VCaP (cell line): ENCODE data around the gene RABL6.
"Not testable (repeated sequence)": the region's sequence is repeated elsewhere in the genome, so short reads cannot be mapped to it uniquely, and the experiment has no call there.

Source experiments
- H3K27ac ChIP-seq: fragments of 450-650 bp; 2 replicates; pipeline ENCODE4 v1.5.1; 2017
- TF ChIP-seq, protein P1 (sequence below): fragments of 450-650 bp; conservative IDR thresholded peaks from 2 replicates; pipeline ENCODE4 v1.5.1; 2017; ENCODE audit warnings: mild to moderate bottlenecking, moderate library complexity

The RABL6 gene

DNA sequence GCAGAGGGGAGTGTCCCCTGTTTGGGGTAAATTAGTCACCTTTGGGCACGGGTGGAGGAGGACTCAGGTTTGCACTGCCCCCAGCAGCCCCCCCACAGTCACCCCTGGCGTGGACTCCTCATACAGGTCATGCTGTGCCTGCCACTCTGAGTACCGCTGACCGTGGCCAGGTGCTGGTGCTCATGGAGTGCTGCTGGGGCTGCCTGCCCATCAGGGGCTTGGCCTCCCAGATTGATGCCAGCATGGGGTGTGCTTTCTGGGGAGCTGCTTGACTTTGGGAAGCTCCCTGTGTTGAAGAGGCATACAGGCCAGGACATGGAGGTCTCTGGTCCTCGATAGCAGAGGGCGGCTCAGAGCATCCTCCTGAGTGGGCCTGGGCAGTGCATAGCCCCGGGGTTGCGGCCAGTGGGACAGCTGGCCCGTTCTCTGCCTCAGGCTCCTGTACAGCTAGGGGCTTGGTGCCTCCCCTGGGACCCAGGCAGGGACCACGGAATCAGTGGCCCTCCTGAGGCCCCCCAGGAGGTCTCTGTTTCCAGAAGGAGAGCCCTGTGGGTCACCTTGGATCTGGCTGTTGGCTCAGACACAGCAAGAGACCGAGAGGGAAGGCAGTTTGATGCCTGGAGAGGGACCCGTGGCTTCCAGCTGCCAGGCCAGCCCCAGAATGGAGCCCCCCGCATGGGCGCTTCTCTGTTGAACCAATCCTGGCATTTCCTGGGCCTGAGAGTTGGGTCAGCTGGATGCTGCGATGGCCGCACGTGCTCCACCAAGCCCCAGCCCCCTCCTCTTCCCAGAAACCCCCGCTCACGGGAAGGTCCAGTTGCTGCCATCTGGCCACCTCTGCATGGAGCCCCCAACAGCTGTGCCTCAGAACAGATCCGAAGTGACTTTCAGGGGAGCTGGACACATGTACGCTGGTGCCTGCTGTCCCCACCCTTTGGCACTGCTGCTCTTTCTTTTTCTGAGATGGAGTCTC is 28.5 kb downstream of the RABL6 start:
- 0 out of 2 replicates have a peak overlapping the region, but pooled peaks have one; percentile 7 for H3K27ac ChIP-seq
- TF ChIP-seq, protein P1, sequence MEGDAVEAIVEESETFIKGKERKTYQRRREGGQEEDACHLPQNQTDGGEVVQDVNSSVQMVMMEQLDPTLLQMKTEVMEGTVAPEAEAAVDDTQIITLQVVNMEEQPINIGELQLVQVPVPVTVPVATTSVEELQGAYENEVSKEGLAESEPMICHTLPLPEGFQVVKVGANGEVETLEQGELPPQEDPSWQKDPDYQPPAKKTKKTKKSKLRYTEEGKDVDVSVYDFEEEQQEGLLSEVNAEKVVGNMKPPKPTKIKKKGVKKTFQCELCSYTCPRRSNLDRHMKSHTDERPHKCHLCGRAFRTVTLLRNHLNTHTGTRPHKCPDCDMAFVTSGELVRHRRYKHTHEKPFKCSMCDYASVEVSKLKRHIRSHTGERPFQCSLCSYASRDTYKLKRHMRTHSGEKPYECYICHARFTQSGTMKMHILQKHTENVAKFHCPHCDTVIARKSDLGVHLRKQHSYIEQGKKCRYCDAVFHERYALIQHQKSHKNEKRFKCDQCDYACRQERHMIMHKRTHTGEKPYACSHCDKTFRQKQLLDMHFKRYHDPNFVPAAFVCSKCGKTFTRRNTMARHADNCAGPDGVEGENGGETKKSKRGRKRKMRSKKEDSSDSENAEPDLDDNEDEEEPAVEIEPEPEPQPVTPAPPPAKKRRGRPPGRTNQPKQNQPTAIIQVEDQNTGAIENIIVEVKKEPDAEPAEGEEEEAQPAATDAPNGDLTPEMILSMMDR: no peak

DNA sequence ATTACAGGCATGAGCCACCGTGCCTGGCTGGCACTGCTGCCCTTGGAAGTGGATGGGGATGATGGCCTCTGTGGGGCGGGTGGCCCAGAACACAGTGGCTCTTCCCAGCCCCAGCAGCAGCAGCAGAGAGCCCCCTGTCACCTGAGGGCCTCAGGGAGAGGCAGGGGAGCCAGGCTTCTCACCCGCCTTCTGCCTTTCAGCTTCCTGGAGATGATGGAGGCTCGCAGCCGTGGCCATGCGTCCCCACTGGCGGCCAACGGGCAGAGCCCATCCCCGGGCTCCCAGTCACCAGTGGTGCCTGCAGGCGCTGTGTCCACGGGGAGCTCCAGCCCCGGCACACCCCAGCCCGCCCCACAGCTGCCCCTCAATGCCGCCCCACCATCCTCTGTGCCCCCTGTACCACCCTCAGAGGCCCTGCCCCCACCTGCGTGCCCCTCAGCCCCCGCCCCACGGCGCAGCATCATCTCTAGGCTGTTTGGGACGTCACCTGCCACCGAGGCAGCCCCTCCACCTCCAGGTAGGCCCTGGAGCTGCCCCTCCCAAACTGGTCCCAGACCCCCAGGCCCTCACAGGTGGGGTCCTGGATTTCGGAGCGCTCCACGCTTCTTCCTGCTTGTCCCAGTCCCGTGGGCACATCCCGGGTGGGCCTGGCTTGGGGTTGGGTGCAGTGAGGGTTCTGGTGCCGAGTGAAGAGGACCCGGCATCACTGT is 29.6 kb downstream of the RABL6 start:
- TF ChIP-seq, protein P1: no peak
- H3K27ac ChIP-seq: no peak overlapping the region

DNA sequence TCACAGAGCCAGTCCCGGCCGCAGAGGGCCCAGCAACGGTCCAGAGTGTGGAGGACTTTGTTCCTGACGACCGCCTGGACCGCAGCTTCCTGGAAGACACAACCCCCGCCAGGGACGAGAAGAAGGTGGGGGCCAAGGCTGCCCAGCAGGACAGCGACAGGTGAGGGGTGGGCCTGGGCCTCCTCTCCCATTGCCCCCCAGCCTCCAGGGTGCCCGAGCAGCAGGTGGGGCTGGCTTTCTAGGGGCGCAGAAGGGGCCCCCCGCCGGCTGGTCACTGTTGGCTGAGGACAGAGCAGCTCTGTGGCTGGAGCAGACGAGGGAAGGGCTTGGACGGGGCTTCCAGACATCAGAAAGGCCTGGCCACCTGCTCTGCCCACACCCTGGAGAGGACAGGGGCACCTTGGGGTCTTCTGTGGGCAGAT is 30.1 kb downstream of the RABL6 start:
- not testable (repeated sequence) for H3K27ac ChIP-seq

DNA sequence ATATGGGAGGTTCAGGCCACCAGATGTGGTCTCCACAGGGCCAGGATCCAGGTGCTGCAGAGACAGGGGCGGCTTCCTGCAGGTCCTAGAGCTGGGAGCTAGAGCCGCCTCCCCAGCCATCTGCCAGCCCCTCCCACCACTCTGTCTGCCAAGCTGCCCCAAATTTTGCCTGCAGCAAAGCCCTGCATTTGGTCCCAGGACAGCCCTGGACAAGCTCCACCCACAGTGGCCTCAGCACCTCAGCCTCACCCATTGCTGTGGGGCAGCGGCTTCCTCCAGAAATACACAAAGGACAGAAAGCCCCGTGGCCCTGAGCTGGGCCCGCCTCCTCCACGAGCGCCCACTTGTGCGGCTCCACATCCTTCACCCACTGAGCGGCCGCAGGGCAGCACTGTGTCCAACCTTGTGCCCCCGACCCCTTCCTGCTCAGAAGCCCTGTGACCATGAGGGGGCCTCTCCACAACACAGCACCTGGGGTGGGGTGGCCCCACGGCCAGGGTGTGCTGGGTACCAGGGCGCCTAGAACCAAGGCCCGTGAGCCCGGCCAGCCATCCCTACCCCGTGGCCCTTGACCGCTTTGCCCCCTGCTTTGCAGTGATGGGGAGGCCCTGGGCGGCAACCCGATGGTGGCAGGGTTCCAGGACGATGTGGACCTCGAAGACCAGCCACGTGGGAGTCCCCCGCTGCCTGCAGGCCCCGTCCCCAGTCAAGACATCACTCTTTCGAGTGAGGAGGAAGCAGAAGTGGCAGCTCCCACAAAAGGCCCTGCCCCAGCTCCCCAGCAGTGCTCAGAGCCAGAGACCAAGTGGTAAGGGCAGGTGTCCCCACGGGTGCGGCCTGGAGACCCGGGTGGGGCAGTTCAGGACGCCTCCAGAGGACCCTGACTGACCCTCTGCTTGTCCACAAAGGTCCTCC is 30.8 kb downstream of the RABL6 start:
- TF ChIP-seq, protein P1: no peak
- H3K27ac ChIP-seq: peak overlapping the region; percentile 66

DNA sequence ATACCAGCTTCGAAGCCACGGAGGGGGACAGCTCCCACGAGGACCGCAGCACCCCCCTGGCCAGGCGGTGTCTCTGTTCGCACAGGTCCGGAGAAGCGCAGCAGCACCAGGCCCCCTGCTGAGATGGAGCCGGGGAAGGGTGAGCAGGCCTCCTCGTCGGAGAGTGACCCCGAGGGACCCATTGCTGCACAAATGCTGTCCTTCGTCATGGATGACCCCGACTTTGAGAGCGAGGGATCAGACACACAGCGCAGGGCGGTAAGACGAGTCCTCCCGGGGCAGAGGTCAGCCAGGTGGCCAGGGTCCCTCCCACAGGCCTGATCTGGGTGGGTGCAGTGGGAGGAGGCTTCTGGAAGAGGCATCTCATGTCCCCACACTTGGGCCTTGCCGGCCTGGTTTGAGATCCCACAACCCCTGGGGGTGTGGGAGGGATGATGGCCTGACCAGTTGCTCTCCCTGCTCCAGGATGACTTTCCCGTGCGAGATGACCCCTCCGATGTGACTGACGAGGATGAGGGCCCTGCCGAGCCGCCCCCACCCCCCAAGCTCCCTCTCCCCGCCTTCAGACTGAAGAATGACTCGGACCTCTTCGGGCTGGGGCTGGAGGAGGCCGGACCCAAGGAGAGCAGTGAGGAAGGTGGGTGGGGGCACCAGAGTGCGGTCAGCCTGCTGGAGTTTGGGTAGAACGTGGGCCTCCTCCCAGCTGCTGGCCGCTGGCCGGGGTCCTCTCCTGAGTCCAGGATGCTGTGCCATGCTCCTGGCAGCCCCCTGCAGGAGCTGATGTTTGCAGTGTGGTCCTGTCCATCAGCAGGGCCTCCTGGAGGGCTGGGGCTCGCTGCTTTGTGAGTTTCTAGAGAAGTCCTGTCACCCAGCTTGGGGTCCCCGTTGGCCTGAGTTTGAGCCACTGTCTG is 31.7 kb downstream of the RABL6 start:
- TF ChIP-seq, protein P1: no peak
- H3K27ac ChIP-seq: peak overlapping the region; percentile 66

DNA sequence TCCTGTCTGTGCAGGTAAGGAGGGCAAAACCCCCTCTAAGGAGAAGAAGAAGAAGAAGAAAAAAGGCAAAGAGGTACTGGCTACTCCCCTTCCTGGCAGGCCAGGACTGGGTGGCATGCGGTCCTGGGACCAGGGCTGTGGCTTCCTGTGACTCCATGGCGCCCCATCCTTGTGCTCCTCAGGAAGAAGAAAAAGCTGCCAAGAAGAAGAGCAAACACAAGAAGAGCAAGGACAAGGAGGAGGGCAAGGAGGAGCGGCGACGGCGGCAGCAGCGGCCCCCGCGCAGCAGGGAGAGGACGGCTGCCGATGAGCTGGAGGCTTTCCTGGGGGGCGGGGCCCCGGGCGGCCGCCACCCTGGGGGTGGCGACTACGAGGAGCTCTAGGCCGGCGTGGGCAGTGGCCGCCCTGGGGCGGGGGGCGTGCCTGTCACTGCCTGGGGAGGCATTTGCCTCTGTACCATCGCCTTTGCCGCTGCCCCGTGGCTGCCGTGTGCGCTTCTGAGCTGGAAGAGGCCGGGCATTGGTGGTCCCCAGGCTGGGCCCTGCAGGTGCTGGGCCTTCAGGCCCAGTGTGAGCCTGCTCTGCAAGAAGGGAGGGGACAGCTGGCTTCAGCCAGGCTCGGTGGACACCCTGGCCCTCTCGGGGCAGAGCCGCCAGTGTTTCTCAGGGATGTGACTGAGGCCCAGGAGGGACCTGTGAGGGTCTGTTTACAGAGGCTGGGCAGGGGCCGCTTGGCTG is 32.6 kb downstream of the RABL6 start:
- peak overlapping the region; percentile 66 for H3K27ac ChIP-seq
- TF ChIP-seq, protein P1: no peak
